HG02642 (cell line): ENCODE data around the gene PCDH7.
A peak's percentile ranks its signal among the peaks of the same experiment; 100 is the strongest.

Source experiments
- ATAC-seq: cut with Tn5 transposase; IDR thresholded peaks from one replicate; pipeline ENCODE4 v1.9.1; 2021; ENCODE audit warnings: mild to moderate bottlenecking; ENCODE audit not compliant: unreplicated experiment, poor library complexity

Gene PCDH7, protein sequence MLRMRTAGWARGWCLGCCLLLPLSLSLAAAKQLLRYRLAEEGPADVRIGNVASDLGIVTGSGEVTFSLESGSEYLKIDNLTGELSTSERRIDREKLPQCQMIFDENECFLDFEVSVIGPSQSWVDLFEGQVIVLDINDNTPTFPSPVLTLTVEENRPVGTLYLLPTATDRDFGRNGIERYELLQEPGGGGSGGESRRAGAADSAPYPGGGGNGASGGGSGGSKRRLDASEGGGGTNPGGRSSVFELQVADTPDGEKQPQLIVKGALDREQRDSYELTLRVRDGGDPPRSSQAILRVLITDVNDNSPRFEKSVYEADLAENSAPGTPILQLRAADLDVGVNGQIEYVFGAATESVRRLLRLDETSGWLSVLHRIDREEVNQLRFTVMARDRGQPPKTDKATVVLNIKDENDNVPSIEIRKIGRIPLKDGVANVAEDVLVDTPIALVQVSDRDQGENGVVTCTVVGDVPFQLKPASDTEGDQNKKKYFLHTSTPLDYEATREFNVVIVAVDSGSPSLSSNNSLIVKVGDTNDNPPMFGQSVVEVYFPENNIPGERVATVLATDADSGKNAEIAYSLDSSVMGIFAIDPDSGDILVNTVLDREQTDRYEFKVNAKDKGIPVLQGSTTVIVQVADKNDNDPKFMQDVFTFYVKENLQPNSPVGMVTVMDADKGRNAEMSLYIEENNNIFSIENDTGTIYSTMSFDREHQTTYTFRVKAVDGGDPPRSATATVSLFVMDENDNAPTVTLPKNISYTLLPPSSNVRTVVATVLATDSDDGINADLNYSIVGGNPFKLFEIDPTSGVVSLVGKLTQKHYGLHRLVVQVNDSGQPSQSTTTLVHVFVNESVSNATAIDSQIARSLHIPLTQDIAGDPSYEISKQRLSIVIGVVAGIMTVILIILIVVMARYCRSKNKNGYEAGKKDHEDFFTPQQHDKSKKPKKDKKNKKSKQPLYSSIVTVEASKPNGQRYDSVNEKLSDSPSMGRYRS (N-terminal part only)

DNA sequence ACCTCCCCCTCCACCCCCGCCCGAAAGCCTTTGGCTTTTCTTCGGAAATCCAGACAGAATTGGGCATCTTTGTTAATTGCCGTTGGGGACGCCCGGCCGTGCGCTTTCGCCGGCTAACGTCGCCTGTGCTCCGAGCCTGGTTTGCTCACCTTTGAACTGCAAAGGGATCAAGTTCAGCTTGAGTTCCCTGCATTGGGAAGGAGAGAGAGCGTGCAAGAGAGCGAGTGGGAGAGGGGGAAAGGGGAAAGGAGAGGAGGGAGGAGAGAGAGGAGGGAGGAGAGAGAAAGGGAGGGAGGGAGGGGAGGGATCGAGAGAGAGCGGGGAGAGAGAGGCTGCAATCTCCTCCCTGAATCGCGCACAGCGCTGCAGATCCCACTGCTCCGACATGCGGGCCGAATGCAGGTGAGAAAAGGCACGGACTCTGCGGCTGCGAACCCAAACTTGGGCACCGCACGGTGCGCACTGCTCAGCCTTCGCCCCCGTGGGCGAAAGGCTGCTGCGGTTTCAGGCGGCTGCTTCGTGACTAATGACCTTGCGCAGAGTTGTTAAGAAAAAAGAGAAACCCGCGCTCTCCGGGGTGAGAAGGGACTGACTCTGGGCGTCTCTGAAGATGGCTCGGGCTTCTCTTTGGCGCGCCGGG, at the start of gene PCDH7:
PCDH7 (plus strand) TSS at position 349 of the 640 bp plus-strand sequence. CDS start 1,054 bp downstream, outside the sequence.
- no peak for ATAC-seq

DNA sequence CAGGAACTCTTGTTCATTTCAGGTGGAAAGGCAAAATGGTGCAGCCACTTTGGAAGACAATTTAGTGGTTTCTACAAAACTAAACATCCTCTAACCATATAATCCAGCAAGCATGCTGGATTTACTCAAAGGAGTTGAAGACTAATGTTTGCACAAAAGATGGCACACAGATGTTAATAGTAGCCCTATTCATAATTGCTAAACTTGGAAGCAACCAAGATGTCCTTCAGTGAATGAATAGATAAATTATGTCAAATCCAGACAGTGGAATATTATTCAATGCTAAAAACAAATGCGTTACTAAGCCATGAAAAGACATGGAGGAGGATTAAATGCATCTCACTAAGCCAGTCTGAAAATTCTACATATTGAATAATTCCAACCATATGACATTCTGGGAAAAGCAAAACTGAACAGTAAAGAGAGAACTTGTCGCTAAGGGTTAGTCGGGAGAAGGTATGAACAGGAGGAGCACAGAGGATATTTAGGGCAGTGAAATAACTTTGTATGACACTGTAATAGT, 48.2 kb upstream of the PCDH7 start:
- no peak for ATAC-seq

DNA sequence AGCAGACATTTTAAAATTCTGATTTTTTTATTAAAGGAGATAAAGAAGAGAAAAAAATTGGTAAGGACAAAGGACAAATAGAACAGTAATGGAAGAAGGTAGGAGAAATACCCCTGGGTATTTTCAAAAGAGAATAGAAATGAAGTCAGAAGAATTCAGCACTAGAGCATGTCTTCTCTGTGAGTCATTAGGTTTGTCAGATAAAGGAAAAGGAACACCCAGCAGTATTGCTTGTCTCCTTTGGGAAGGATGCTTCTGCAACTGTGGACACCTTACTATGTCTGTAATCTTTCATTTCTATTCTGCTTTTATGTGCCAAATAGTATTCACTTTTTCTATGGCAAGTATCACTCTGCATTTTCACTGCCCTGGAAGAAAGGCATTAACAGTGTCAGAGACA, 24.0 kb upstream of the PCDH7 start:
- no peak for ATAC-seq

DNA sequence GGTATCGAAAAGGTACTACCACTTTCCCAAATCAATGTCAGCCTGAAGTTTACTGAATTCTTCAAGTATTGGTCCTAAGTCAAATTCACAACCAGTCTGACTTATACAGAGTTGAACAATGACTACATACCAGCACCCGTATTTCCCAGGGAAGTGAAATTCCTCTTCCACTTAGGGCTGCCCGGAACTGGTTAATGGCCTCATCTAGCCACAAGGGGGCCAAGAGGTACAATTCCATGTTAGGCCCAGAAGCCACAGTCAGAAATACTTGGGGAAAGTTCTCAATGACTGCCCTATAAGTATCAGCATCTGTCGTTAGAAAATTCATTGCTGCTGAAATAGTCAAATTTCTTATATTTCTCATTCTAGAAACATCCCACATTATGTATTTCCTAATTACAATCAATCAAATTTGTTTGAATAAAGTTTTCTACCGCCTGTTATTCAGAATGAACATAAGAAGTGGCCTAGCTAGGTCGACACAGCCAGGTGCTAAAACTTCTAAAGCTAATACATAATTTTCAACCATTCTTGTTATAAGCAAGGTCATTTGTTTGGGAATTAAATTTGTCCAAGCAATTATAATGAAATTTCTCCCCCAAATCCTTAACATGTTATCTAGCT, 5.6 kb upstream of the PCDH7 start:
- no peak for ATAC-seq

DNA sequence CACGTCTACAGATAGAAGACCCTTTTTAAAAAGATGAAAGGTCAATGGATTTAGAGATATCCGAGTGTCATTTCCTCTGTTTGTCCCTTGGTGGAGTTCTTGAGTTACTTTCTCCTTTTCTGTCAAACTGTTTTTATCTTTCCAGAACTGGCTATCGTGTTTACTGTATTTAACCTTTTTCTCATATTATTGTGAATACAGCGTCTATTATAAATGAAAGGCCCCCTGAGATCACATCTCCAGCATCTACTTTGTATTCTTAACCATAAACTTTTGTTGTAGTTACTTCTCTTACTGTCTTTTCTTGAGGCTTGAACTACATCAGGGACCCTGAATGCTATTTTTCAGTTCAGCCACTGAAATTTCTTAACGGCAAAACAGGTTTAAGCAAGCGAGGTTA, 4.0 kb upstream of the PCDH7 start:
- ATAC-seq: no peak

DNA sequence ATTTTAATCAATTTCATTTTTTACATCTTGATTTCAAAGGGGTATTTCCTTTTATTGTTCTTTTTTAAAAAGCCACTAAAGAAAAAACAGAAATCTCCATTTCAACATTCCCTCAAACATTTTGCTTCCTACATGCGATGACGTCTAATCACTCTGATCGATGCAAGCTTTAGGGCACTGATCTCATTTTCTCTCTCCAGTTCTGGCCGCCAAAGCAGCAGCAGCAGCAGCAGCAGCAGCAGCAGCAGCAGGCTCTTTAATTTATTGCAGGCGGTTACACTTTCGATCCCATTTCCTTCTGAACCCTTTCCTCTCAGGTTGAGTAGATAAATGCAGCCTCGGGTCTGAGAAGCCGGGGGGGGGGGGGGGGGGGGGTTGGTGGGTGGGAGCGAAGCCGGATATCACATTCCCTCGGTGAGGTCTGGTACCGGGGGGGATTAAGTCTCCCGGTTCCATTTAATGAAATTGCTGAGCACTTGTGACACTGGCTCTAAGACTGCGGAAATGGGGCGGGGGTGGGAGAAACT, 3.4 kb upstream of the PCDH7 start:
- peak; percentile 28 for ATAC-seq

DNA sequence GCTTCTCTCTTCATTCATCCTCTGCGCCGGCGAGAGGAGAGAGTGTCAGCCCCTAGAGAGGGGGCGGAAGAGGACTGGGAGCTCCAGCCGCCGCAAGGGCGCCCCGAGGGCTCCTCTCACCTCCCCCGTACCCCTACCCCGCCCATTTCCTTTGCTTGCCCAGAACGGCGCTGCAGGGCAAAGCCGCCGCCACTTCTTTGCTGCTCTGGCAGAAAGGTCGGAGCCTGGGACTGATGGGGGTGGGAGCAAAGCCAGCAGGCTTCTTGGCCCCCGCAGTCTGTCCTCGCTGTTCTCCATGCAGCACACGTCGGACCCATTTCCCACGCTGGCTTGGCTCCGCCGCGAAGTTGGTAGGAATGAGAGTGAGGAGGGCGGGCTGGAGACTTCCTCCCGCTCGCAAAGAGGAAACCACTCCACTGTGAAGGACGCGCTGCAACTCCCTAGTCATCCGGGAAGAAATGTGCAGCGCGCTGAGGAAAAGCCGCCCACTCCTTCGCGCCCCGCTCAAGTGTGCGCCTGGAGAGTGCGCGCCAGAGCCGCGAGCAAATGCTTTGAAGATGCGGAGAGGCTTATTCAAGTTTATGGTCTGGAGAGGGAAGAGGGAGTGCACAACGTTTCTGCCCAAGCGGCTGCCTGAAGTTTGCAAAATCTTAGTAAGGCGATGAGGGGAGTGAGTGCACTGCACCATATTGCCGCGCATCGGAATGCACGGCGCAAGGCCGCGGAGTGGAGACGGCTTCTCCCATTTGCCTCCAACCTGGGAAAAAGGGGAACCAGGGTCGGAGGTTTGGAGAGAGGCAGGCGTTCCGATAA, 2.8 kb upstream of the PCDH7 start:
- ATAC-seq: peak; percentile 46

DNA sequence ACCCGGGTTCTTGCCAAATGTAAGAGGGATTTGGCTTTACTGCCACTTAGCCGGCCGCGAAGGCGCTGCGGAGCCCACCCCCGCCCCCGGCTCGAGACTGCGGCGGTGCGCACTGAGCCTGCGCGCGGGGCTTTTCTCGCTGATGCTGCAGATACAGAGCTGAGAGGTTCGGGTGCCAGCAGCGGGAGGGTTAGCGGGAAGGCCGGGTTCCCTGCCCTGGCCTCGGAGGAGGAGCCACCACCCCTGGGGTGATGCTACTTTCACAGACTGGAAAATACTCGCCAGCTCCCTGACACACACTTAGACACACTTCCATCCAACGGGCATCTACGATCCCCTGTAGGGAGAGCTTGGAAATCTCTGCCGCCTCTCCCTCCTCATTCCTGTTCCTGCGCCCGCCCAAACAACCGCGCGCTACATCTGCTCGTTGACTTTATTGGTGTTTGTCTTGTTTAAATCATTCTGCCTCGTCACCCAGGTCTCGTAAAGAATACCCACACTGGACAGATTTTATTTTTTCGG, 2.1 kb upstream of the PCDH7 start:
- ATAC-seq: no peak

DNA sequence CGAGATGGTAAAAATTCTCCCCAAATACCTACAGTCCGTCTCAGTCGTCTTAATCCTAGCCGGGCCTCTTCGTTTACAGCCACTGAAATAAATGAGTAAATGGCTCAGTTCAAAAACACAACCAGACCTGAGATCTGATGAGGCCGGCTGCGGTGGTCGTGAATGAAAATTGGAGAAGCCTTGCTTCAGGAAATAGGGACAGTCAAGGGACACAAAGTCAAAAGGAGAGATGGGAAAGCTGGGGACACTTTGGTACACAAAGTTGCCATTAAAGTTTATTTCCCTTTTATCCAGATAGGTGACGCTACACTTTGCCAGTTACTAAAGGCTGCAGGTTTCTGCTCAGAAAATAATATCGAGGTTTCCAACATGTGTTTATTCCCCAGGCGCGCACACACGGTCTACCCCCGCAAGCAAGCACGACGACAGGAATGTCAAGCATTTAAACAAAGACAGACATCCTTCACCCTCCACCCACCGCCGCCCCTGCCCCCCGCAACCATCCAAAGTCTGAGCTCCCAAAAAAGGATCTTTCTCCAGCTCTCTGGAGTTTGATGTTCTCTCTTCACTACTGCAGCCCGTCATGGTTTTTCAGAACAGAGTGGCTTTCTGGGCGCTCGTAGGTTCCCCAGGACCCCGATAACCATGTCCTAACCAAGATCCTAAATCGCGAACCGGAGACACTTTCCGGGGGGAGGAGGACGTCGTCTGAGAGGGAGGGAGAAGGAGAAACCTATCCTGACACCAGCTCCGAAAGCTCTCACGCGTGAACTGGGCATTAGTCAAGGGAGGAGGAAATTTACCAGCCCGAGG, 1.3 kb upstream of the PCDH7 start:
- ATAC-seq: no peak

DNA sequence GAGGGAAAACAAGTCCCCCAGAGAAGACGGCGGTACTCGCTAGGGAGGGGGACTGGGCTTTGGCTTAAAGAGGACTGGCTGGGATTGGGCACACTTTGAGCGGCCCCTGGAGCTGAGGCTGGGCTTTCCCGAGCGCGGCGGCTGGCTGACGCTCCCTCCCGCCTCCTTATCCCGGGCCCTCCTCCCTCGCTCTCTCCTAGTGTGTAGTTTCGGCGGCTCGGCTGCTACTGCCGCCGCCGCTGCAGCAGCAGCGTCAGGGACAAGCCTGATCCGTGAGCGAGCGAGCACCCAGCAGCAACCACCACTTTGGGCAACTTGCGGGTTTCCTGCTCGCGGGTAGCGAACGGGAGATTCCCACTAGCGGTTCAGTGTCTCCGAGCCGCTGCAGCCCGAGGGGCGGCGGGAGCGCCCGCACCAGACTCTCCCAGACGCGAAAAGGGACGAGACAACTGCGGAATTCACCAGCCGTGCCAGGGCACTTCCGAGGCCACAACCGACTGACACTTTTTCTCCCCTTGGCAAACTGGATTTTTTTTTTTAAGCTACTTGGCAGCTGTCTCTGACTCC, 632 bp upstream of the PCDH7 start:
- ATAC-seq: no peak

DNA sequence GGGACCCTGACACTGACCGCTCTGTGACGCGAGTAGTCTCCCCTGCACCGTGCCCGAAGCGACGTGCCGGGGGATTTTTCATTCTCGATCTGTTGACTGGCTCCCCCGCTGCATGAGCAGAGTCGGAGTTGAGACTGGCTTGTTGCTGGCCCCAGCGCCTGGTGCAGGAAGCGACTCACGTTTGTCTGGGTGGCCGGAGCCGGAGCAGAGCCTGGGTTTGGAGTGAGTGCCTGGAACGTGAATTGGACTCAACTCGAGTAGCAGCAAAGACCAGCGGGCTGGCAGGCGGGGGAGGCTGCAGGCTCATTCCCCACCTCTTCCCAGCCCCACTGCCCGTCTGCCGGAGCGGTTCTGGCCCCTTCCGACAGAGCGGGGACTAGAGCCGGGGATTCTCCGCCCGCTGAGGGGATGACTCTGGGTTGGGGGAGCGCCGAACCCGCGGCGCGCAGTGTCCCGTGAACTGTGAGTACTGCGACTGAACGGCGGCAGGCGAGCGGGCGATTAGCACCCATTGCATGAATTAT, 554 bp downstream of the PCDH7 start:
- no peak for ATAC-seq

DNA sequence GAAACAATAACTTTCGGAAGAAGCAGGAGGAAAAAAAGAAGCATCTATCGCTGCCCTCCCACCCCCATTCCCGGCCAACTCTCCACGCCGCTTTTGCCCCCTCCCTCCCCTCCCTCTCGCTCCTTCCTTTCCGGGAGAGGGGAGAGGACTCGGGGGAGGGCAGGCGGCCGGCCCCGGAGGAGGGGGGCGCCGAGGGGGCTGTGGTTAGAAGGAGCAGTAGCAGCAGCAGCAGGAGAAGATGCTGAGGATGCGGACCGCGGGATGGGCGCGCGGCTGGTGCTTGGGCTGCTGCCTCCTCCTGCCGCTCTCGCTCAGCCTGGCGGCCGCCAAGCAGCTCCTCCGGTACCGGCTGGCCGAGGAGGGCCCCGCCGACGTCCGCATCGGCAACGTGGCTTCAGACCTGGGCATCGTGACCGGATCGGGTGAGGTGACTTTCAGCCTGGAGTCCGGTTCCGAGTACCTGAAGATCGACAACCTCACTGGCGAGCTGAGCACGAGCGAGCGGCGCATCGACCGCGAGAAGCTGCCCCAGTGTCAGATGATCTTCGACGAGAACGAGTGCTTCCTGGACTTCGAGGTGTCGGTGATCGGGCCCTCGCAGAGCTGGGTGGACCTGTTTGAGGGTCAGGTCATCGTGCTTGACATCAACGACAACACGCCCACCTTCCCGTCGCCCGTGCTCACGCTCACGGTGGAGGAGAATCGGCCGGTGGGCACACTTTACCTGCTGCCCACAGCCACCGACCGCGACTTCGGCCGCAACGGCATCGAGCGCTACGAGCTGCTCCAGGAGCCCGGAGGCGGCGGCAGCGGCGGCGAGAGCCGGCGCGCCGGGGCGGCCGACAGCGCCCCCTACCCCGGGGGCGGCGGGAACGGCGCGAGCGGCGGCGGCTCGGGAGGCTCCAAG, 1.3 kb downstream of the PCDH7 start:
- ATAC-seq: no peak

DNA sequence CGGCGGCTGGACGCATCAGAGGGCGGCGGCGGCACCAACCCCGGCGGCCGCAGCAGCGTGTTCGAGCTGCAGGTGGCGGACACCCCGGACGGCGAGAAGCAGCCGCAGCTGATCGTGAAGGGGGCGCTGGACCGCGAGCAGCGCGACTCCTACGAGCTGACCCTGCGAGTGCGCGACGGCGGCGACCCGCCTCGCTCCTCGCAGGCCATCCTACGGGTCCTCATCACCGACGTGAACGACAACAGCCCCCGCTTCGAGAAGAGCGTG, 1.9 kb downstream of the PCDH7 start:
- no peak for ATAC-seq

DNA sequence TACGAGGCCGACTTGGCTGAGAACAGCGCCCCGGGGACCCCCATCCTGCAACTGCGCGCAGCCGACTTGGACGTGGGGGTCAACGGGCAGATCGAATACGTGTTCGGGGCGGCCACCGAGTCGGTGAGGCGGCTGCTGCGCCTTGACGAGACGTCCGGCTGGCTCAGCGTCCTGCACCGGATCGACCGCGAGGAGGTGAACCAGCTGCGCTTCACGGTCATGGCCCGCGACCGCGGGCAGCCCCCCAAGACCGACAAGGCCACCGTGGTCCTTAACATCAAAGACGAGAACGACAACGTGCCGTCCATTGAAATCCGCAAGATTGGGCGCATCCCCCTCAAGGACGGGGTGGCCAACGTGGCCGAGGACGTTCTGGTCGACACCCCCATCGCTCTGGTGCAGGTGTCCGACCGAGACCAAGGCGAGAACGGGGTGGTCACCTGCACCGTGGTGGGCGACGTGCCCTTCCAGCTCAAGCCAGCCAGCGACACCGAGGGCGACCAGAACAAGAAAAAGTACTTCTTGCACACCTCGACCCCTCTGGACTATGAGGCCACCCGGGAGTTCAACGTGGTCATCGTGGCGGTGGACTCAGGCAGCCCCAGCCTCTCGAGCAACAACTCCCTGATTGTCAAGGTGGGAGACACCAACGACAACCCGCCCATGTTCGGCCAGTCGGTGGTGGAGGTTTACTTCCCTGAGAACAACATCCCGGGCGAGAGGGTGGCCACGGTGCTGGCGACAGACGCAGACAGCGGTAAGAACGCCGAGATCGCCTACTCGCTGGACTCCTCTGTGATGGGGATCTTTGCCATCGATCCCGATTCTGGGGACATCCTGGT, 2.4 kb downstream of the PCDH7 start:
- ATAC-seq: no peak

DNA sequence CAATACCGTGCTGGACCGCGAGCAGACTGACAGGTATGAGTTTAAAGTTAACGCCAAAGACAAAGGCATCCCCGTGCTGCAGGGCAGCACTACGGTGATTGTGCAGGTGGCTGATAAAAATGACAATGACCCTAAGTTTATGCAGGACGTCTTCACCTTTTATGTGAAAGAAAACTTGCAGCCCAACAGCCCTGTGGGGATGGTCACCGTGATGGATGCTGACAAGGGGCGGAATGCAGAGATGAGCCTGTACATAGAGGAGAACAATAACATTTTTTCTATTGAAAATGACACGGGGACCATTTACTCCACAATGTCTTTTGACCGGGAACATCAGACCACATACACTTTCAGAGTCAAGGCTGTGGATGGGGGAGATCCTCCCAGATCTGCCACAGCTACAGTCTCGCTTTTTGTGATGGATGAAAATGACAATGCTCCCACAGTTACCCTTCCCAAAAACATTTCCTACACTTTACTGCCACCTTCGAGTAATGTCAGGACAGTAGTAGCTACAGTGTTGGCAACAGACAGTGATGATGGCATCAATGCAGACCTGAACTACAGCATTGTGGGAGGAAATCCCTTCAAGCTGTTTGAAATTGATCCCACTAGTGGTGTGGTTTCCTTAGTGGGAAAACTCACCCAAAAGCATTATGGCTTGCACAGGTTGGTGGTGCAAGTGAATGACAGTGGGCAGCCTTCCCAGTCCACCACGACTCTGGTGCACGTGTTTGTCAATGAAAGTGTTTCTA, 3.2 kb downstream of the PCDH7 start:
- no peak for ATAC-seq
